Activated CD4-positive, alpha-beta T cell treated with anti-CD3 and anti-CD28 coated beads for 1 hour (primary cell): ENCODE data around the gene GSTP1.
"Not testable (repeated sequence)": the region's sequence is repeated elsewhere in the genome, so short reads cannot be mapped to it uniquely, and the experiment has no call there.

Experiments
- DNase-seq: peaks from one replicate; pipeline ENCODE4 v3.0.0-alpha.2; 2020

Gene GSTP1

DNA sequence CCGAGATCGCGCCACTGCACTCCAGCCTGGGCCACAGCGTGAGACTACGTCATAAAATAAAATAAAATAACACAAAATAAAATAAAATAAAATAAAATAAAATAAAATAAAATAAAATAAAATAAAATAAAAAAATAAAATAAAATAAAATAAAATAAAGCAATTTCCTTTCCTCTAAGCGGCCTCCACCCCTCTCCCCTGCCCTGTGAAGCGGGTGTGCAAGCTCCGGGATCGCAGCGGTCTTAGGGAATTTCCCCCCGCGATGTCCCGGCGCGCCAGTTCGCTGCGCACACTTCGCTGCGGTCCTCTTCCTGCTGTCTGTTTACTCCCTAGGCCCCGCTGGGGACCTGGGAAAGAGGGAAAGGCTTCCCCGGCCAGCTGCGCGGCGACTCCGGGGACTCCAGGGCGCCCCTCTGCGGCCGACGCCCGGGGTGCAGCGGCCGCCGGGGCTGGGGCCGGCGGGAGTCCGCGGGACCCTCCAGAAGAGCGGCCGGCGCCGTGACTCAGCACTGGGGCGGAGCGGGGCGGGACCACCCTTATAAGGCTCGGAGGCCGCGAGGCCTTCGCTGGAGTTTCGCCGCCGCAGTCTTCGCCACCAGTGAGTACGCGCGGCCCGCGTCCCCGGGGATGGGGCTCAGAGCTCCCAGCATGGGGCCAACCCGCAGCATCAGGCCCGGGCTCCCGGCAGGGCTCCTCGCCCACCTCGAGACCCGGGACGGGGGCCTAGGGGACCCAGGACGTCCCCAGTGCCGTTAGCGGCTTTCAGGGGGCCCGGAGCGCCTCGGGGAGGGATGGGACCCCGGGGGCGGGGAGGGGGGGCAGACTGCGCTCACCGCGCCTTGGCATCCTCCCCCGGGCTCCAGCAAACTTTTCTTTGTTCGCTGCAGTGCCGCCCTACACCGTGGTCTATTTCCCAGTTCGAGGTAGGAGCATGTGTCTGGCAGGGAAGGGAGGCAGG, at the start of gene GSTP1:
TSS of gene GSTP1 (plus strand) at position 566 of the 958 bp plus-strand sequence. CDS start at position 598, 32 bp downstream.
- DNase-seq = peak; percentile 64

DNA sequence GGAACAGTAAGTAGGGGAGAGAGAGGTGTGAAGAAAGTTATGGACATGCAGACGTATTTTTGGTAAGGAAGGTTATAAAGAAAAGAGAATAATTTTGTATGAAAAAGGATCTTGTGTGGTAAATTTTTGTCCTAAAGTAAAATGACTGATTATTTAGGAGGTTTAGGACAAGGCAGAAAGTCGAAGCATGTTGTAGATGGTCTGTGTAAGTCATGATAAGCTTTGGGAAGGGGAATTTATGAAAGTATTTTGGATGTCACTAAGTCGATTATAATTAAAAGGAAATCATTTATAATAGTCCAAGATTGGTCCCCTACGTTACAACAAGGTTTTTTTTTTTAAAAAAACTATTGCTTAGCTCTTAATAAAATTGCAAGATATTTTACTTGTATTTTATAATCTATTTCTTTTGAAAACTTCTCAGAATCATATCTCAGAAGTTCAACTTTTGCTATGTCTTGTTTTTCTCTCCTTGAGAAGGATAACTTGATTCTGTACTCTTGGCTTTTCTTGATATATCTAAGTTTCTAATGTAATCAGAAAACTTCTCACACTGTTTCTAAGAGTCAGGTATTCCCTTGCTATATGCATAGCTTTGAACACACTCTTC, 49.4 kb upstream of the GSTP1 start:
- no peak for DNase-seq

DNA sequence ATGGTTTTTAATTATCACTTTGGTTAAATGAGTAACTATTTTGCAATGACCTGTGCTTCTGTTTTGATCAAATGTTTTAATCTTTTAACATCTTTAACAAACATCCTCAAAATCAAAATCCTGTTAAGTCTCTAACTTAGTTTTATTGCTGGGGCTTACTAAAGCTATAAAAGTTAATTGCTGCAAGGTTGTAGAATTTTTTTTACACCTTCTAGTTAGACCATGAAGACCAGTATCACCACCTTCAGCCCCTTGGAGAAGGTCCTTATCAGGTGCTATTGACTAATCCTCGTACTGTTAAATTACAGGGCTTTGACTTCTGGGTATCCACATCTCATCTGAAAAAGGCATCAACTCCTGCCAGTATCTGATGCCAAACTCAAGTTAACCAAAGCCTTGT, 48.1 kb upstream of the GSTP1 start:
- DNase-seq = no peak

DNA sequence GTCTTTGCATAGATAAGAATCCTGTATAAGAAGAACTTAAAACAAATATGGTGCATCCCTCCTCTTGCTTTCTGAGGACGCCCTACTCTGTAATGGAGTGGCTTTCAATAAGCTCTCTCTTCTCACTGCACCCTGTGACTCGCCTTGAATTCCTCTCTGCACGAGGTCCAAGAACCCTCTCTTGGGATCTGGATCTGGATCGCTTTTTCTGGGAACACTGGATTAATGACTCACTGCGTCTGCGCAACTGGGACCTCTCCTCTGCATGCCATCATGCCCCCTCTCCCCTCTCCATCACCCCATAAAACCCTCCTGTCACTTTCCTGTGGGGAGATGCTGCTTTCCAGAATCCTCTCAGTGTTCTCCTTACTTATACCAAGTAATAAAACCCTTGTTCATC, 45.3 kb upstream of the GSTP1 start:
- no peak for DNase-seq

DNA sequence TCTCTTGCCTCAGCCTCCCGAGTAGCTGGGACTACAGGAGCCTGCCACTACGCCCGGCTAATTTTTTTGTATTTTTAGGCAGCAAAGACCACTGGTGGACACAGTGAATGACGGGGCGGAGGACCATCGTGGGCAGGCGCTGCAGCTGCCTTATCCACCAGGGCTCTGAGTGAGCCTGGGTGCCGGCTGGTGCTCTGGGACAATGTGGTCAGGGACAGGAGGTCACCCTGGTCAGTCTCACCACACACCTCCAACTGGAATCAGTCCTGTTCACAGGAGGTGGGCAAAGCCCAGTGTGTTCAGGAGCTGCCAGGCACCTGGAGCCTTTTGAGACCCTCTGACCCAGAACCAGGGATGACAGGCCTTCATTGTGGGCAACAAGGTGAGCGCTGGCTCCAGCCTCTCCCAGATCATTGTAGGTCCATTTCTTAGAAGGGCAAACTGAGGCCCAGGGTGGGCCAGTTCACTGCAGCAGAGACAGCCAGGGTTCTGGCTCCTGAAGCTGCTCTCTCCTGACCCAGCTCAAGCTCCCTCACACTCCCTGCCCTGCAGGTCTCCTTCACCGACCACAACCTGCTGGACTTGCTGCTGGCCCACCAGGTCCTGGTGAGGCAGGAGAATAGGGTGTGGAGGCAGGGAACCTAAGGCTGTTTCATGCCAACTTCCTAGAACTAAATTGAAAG, 44.6 kb upstream of the GSTP1 start:
- no peak for DNase-seq

DNA sequence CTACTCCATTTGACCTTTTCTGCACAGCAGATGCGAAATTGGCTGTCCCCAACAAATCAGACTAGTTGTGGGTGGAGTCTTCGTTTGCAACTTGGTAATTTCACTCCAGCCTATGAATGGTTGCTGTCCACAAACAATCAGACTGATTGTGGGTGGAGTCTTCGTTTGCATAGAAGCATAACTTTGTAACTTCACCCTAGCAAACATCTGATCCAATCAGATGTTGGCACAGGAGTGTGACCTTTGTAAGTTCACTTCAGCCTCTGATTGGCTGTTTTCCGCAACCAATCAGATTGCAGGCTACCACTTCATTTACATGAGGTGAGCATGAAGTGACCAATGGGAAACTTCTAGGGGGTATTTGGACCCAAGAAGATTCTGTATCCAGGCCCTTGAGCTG, 44.1 kb upstream of the GSTP1 start:
- no peak for DNase-seq

DNA sequence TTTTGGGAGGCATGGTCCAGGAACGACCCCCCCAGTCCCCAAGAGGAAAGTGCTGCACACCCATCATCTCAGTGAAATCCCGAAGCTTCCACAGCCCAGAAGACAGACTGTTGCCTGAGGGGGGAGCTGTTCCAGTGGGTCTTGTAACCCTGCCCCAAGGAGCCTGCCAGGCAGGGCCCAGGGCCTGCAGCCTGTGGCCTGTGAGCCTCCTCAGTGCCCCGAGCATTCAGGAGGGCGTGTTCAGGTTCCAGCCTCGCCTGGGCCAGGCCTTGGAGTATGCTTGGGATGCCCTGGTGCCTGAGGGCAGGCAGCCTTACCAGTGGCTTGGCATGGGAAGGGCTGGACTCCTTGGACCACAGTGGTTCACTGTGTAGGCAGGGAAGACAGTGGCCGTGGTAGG, 42.4 kb upstream of the GSTP1 start:
- DNase-seq = no peak

DNA sequence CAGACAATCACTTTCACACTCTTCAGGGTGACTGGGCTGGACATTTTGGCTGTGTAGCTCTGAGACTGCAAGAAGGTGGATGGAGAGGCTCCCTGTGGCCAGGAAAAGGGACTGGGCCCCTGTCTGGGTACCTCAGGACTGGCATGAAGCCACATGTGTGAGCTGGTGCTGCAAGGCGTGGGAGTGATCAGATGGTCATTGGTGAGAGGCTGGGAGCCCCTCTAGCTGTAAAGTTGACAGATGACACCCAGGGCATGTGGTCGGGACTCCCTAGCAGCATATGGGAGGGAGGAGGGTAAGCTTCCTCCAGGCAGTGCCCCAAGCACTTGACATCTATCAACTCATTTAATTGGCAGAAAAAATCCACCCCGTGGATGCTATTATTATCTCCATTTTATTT, 41.4 kb upstream of the GSTP1 start:
- DNase-seq = no peak

DNA sequence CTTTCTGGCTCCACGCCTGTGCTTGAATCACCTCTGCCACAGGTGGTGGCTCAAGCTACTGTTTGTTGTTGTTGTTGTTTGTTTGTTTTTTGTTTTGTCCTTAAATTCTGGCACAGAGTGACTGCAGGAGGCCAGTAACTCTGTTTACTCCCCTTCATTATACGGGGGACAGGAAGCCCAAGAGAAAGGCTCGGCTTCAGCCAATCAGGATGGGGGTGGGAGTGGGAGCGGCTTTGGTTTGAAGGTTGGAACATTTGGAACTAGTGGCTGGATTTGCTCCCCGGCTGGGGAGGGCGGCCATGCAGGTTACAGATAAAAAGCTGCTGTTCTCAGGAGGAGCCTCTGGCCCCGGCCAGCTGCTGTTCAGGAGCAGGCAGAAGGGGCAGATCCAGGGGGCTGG, 40.6 kb upstream of the GSTP1 start:
- DNase-seq = no peak

DNA sequence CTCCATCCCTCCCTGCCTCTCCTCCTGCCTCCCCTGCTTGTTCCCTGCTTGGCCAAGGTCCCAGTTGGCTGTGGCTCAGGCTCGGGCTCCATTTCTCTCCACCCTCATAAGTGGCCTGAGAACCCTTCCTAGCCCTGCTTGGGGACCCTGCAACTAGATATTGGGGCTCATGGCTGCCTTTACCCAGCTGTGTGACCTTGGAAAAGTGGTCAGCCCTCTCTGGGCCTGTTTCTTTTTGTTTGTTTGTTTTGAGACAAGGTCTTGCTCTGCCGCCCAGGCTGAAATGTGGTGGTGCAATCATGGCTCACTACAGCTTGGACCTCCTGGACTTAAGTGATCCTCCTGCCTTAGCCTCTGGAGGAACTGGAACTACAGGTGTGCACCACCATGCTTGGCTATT, 40.0 kb upstream of the GSTP1 start:
- DNase-seq = no peak

DNA sequence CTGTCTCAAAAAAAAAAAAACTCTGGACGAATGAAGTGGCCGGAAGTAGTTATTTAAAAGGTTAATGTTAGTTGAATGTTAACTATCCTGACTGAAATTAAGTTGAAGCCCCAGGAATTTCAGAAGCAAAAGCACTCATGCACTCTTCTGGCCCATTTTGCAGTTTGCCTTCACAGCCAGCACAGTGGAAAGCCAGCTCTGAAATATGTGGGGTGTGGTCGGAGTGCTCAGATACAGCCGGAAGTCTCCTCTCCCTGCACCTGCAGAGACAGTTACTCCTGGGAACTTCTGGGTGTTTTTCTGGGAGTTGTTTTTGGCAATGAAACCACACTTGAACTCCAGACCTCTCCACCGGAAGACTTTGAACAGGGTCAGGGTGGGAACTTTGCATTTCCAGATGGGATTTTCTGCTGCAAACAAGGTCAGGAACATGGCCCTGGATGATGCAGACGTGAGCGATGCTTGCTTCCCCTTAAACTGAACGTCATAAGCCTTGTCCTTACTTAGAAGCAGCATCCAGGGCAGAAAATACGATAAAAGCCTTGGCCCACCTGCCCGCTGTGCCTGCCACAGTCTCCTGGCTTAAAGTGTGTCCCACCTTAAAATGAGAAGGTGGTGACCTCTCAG, 38.9 kb upstream of the GSTP1 start:
- DNase-seq = no peak

DNA sequence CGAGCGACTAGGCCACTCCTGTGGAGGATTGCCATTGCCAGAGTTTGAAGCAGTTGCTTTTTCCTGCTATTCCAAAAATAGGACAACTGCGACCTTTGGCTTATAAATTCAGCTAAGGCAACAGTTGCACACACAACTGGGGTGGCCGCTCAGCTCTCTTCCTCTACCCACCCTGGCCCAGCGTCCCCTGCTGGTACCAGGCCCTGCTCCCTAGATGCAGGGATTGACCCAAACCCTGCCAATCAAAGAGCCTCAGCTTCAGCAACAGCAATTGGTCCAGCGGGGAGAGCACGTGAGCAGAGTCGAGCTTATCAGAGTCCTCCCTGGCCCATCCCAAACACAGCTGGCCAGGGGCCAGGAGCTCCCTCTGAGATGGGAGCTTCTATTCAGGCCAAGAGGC, 38.3 kb upstream of the GSTP1 start:
- no peak for DNase-seq

DNA sequence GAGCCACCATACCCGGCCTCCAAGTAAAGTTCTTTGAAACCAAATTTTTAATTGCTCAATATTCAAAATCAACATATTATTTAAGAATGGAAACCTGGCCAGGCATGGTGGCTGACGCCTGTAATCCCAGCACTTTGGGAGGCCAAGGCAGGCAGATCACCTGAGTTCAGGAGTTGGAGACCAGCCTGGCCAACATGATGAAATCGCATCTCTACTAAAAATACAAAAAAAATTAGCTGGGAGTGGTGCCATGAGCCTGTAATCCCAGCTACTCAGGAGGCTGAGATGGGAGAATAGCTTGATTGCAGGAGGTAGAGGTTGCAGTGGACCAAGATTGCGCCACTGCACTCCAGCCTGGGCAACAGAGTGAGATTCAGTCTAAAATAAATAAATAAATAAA, 35.5 kb upstream of the GSTP1 start:
- DNase-seq = not testable (repeated sequence)

DNA sequence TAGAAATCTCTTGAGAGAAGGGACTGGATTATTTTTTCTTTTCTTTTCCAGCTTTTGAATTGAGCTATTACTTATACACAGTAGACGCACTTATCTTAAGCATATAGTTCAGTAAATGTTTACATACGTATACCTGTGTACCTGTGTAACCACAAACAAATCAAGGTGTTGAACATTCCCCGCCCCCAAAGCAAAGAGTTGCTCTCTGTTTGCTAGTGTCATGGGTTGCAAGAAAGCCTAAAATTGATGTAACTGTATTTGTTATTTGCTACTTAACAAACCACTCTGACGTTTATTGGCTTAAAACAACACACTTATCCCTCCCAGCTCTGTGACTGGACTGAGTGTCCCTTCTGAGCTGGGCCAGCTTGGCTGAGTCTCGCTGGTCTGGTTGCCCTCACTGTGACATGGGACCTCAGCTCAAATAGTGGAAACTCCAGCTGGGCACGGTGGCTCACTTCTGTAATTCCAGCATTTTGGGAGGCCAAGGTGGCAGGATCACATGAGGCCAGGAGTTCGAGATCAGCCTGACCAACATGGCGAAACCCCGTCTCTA, 35.0 kb upstream of the GSTP1 start:
- DNase-seq = no peak

DNA sequence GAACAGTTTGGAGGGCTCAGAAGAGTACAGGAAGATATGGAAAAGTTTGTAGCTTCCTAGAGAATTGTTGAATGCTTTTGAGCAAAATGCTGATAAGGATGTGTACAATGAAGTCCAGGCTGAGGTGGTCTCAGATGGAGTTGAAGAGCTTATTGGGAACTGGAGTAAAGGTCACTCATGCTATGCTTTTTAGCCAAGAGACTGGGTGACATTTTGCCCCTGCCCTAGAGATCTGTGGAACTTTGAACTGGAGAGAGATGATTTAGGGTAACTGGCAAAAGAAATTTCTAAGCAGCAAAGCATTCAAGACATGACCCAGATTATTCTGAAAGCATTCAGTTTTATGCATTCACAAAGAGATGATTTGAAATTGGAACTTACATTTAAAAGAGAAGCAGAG, 32.5 kb upstream of the GSTP1 start:
- DNase-seq = no peak

DNA sequence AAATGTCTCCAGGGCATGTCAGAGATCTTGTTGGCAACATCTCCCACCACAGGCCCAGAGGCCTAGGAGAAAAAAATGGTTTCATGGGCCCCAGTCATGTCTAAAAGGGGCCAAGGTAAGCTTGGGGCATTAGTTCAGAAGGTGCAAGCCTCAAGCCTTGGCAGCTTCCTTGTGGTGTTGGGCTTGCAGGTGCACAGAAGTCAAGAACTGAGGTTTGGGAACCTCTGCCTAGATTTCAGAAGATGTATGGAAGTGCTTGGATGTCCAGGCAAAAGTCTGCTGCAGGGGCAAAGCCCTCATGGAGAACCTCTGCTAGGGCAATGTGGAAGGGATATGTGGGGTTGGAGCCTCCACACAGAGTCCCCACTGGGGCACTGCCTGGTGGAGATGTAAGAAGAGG, 31.9 kb upstream of the GSTP1 start:
- not testable (repeated sequence) for DNase-seq

DNA sequence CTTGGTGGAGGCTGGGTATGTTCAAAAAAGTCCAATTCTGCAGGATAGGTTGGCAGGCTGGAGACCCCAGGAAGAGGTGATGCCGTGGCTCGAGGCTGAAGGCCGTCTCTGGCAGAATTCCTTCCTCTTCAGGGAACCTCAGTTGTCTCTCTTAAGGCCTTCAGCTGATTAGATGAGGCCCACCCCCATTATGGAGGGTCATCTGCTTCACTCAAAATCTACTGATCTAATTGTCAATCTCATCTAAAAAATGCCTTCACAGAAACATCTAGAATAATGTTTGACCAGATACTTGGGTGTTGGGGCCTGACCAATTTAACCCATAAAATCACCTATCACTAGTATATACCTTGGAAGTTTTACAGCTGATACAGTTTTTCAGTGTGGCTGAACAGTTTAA, 27.4 kb upstream of the GSTP1 start:
- no peak for DNase-seq

DNA sequence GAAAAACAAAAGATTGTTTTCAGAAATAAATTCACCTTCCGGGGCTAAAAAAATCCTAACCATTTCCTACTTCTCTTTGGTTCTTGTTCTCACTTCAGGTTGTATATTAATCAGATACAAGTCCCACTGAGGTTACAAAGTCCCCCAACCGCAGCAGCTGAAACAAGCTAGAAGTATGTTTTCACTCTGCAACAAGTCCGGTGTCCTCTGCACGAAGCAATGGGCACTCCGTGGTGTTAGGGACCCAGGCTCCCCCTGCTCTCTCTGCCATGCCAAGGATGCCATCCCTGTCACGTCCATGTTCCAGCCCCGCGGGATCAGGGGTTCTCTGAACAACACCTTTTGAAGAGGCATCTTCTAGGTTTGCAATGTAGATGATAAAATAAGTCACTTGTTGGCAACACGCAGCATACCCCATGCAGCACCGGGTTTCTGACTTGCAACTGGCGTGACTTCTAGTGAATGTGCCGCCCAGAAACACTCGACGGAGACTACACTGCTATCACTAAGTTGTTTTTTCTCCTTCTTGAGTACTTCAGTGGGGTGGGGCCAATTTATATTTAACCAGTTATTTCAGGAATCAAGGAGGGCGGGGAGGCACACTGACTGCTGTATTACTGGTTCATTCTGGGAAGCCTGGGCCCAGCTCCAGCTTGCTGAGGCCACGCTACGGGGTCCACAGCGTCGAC, 25.4 kb upstream of the GSTP1 start:
- no peak for DNase-seq

DNA sequence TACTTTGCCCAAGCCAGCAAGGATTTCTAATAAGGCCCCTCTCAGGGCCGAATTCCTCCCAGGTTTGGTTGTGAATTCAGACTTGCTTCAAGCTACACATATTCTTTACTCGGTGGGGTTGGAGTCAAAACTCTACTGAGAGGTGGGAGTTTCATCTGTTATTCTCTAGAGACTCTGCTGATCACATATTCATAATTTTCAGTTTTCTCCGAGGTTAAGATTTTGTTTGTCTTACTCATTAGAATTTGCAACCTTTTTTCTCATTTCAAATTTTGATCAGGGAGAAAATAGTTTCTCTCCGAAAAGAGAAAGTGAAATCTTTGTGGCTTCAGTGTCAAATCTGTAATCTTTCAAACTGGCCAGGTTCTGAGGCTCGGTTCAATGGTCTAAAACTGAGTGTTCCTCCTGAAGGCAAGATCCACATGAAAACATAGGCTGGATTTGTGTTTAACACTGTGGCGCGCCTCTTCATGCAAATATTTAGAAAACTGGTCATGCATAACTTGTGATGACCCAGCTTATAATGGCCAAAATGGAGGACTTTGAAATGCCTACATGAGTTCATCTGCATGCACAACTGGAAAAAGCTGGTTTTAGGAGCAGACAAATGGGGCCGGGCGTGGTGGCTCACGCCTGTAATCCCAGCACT, 21.5 kb upstream of the GSTP1 start:
- DNase-seq = no peak

DNA sequence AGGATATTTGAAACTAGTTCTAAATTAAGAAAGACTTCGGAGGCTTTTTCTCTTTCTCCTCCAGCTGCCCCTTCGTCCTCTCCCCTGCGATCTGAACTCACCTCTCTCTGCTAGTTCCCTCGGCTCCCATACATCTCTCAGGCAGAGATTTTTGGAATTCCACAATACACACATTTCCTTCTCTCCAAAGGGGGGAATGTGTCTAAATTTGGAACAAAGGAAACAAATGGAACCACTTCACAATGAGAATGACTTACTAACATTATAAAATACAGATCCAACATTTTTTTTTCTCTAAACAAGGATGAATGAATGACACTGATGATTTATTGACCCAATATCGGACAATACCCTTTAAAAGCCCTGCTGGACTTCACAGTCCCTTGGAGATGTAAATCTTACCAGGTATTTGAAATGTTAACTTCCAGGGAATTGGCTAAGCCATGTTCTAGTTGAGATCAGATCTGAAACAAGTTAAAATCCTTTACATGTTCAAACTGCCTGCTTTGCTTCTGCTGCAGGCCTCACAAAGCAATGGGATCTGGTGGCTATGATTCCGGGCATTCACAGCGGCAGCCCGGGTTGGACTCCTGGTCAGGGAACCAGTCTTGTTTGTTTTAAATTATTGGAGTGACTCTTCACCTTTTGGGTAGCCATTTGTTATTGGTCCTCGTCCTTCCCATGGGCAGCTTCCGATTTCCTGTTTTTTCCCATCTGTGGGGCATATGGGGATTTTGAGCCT, 20.5 kb upstream of the GSTP1 start:
- DNase-seq = no peak

DNA sequence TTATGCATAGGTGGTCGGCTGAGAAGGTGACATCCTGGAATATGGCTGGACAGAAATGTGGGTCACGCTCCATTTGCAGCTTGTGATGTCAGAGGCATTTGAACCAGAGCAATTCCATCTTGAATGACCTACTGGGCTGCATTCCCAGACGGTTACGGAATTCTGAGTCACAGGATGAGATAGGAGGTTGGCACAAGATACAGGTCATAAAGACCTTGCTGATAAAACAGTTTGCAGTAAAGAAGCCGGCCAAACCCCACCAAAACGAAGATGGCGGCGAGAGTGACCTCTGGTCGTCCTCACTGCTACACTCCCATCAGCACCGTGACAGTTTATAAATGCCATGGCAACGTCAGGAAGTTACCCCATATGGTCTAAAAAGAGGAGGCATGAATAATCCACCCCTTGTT, 19.9 kb upstream of the GSTP1 start:
- DNase-seq = not testable (repeated sequence)
